ENCODE results near the gene MTURN.
"Not testable (repeated sequence)": the region's sequence is repeated elsewhere in the genome, so short reads cannot be mapped to it uniquely, and the experiment has no call there.

MTURN gene

GRCh38 chr7:30186725-30187124 is 51.9 kb downstream of the MTURN start:
- H3K27me3 ChIP-seq: no peaks in the 10 kb centered on the region

GRCh38 chr7:30187513-30187912 is 52.7 kb downstream of the MTURN start:
- DNase-seq: no peak
- no peaks in the 10 kb centered on the region for H3K4me1 ChIP-seq
- H3K27me3 ChIP-seq: no peaks in the 10 kb centered on the region
- no peak overlapping the region for H3K4me3 ChIP-seq (ENCODE audit: low read depth, low read length)
- no peaks in the 10 kb centered on the region for H3K36me3 ChIP-seq
- no peak for TF ChIP-seq CTCF (IDR thresholded peaks at IDR 0.05; ENCODE audit: low read depth, low read length)
- H3K9me3 ChIP-seq: no peaks in the 10 kb centered on the region

More at GRCh38 chr7:30186725-30187124, 51.9 kb downstream of the MTURN start:
- H3K36me3 ChIP-seq: no peaks in the 10 kb centered on the region
- no peak for TF ChIP-seq CTCF (IDR thresholded peaks at IDR 0.05; ENCODE audit: low read depth, low read length)
- H3K9me3 ChIP-seq: no peaks in the 10 kb centered on the region
- H3K4me3 ChIP-seq (ENCODE audit: low read depth, low read length): no peak overlapping the region
- no peaks in the 10 kb centered on the region for H3K4me1 ChIP-seq
- DNase-seq: no peak

GRCh38 chr7:30188381-30188780 is 53.6 kb downstream of the MTURN start:
- H3K4me3 ChIP-seq (ENCODE audit: low read depth, low read length); H3K27me3 ChIP-seq; H3K4me1 ChIP-seq; H3K9me3 ChIP-seq; DNase-seq; H3K36me3 ChIP-seq: not testable (repeated sequence)

GRCh38 chr7:30188811-30189210 is 54.0 kb downstream of the MTURN start:
- H3K36me3 ChIP-seq: no peaks in the 10 kb centered on the region
- H3K9me3 ChIP-seq: no peaks in the 10 kb centered on the region
- H3K4me1 ChIP-seq: no peaks in the 10 kb centered on the region
- no peak overlapping the region for H3K4me3 ChIP-seq (ENCODE audit: low read depth, low read length)
- TF ChIP-seq CTCF (IDR thresholded peaks at IDR 0.05; ENCODE audit: low read depth, low read length): no peak
- no peak for DNase-seq
- H3K27me3 ChIP-seq: no peaks in the 10 kb centered on the region

- Histone ChIP-seq H3K4me1 (no peaks in the 10 kb centered on the region), H3K27me3 (no peaks in the 10 kb centered on the region), H3K36me3 (no peaks in the 10 kb centered on the region), H3K9me3 (peaks cover 3% of the 10 kb centered on the region; the same call in 1 of the 2 replicates), H3K4me3 (ENCODE audit: low read depth, low read length) (no peak overlapping the region)
- no peak for DNase-seq
- TF ChIP-seq CTCF (IDR thresholded peaks at IDR 0.05; ENCODE audit: low read depth, low read length): no peak
Observed at GRCh38 chr7:30191809-30192208, 57.0 kb downstream of the MTURN start.

- Histone ChIP-seq H3K9me3 (peaks cover 3% of the 10 kb centered on the region; the same call in 1 of the 2 replicates), H3K36me3 (no peaks in the 10 kb centered on the region), H3K27me3 (no peaks in the 10 kb centered on the region), H3K4me3 (ENCODE audit: low read depth, low read length) (no peak overlapping the region), H3K4me1 (no peaks in the 10 kb centered on the region)
- TF ChIP-seq CTCF (IDR thresholded peaks at IDR 0.05; ENCODE audit: low read depth, low read length): no peak
- no peak for DNase-seq
Observed at GRCh38 chr7:30193336-30193943, 58.7 kb downstream of the MTURN start.
